ENCODE measurements around the gene PXMP2.

- TF ChIP-seq POLR2A (IDR thresholded peaks at IDR 0.05) (no peak), EP300 (IDR thresholded peaks at IDR 0.05; ENCODE audit: low read depth) (no peak)
These were observed 49.5 kb downstream of the PXMP2 start for GRCh38 chr12:132736913-132737312.
